Neural progenitor cell (in vitro differentiated cells): Measurements from ENCODE around the gene TSPAN32. TPM values are rescaled to one million over a fixed set of nuclear protein-coding genes. Genes with fewer than 3 reads are reported as not detected.

Source experiments
- DNase-seq: peaks from one replicate; pipeline ENCODE4 v3.0.0-alpha.2; 2016; ENCODE audit warnings: low spot score
- H2AFZ ChIP-seq: fragments of 200-600 bp; sonication (generic); replicated peaks from 2 replicates; pipeline ENCODE4 v1.6.1; 2016; ENCODE audit warnings: antibody characterized with exemption
- H3F3A ChIP-seq: fragments of 200-600 bp; sonication (generic); 2 replicates; pipeline ENCODE4 v1.6.1; 2016; ENCODE audit warnings: antibody characterized with exemption, low read depth
- H3K27ac ChIP-seq: fragments of 200-600 bp; sonication (generic); 2 replicates; pipeline ENCODE4 v1.5.1; 2016; ENCODE audit warnings: mild to moderate bottlenecking
- H3K27me3 ChIP-seq: fragments of 200-600 bp; sonication (generic); 2 replicates; pipeline ENCODE4 v1.6.1; 2016; ENCODE audit warnings: mild to moderate bottlenecking, moderate library complexity
- H3K36me3 ChIP-seq: fragments of 200-600 bp; sonication (generic); 2 replicates; pipeline ENCODE4 v1.5.1; 2016
- H3K4me1 ChIP-seq: fragments of 200-600 bp; sonication (generic); 2 replicates; pipeline ENCODE4 v1.6.1; 2016; ENCODE audit warnings: mixed run types
- H3K4me2 ChIP-seq: fragments of 200-600 bp; sonication (generic); 2 replicates; pipeline ENCODE4 v1.6.1; 2016
- H3K4me3 ChIP-seq: fragments of 200-600 bp; sonication (generic); 2 replicates; pipeline ENCODE4 v1.5.1; 2016
- H3K79me2 ChIP-seq: fragments of 200-600 bp; sonication (generic); 2 replicates; pipeline ENCODE4 v1.6.1; 2016; ENCODE audit warnings: low read depth
- H3K9ac ChIP-seq: fragments of 200-600 bp; sonication (generic); 2 replicates; pipeline ENCODE4 v1.6.1; 2016
- H3K9me3 ChIP-seq: fragments of 200-600 bp; sonication (generic); 2 replicates; pipeline ENCODE4 v1.5.1; 2016; ENCODE audit warnings: low read depth
- H4K20me1 ChIP-seq: fragments of 200-600 bp; sonication (generic); 2 replicates; pipeline ENCODE4 v1.6.1; 2016; ENCODE audit warnings: low read depth
- H3K27ac Mint-ChIP-seq: 3 replicates; pipeline ENCODE4 v1.8.0; 2021; ENCODE audit warnings: mixed read lengths
- H3K27me3 Mint-ChIP-seq: 2 replicates; pipeline ENCODE4 v1.8.0; 2022; ENCODE audit warnings: low read depth, mild to moderate bottlenecking, inconsistent platforms, moderate library complexity, mixed read lengths; ENCODE audit not compliant: insufficient read depth
- H3K36me3 Mint-ChIP-seq: 3 replicates; pipeline ENCODE4 v1.8.0; 2021; ENCODE audit warnings: mixed read lengths
- H3K4me1 Mint-ChIP-seq: 3 replicates; pipeline ENCODE4 v1.8.0; 2021; ENCODE audit warnings: mixed read lengths
- H3K4me3 Mint-ChIP-seq: 3 replicates; pipeline ENCODE4 v1.8.0; 2021; ENCODE audit warnings: mild to moderate bottlenecking, moderate library complexity, mixed read lengths
- H3K9me3 Mint-ChIP-seq: 3 replicates; pipeline ENCODE4 v1.8.0; 2020; ENCODE audit warnings: mixed read lengths
- EZH2 ChIP-seq: fragments of 200-600 bp; sonication (generic); IDR thresholded peaks from 2 replicates; pipeline ENCODE4 v1.6.1; 2017; ENCODE audit warnings: antibody characterized with exemption, mild to moderate bottlenecking, moderate library complexity
- EZH2phosphoT487 ChIP-seq: fragments of 200-600 bp; sonication (generic); IDR thresholded peaks from 2 replicates; pipeline ENCODE4 v1.6.1; 2017; ENCODE audit warnings: antibody characterized with exemption
- total RNA-seq: library from RNA; depleted of rRNA; stranded (reverse); fragments of >200 nt; gene quantifications from 2 replicates; pipeline ENCODE4 v1.2.3, GENCODE V29; 2015; ENCODE audit warnings: low replicate concordance
- TF ChIP-seq, protein P1 (sequence below): fragments of 200-600 bp; sonication (generic); IDR thresholded peaks from 2 replicates; pipeline ENCODE4 v1.5.1; 2017; ENCODE audit warnings: antibody characterized with exemption, mild to moderate bottlenecking

TSPAN32 gene
- total RNA-seq, 1 donor from 2014 or later: not detected

GRCh38 chr11:2316963-2317244 is 15.1 kb downstream of the TSPAN32 start:
- H3K27ac Mint-ChIP-seq: peak overlapping the region; percentile 13

GRCh38 chr11:2317354-2318050 is 15.7 kb downstream of the TSPAN32 start:
- H3K4me3 ChIP-seq: no peak overlapping the region
- H4K20me1 ChIP-seq: no peaks in the 10 kb centered on the region
- no peaks in the 10 kb centered on the region for H3K79me2 ChIP-seq
- no peak for DNase-seq
- Mint-ChIP-seq H3K4me3 (no peak overlapping the region), H3K36me3 (no peaks in the 10 kb centered on the region), H3K27me3 (no peaks in the 10 kb centered on the region), H3K9me3 (peaks cover 6% of the 10 kb centered on the region), H3K27ac (peak overlapping the region; percentile 13), H3K4me1 (no peaks in the 10 kb centered on the region)
- H3F3A ChIP-seq: no peaks in the 10 kb centered on the region
- H3K27ac ChIP-seq: no peak overlapping the region
- H2AFZ ChIP-seq: no peak overlapping the region
- H3K4me2 ChIP-seq: no peak overlapping the region
- H3K9me3 ChIP-seq: no peaks in the 10 kb centered on the region
- H3K9ac ChIP-seq: no peak overlapping the region
- H3K4me1 ChIP-seq: no peaks in the 10 kb centered on the region
- H3K27me3 ChIP-seq: no peaks in the 10 kb centered on the region
- TF ChIP-seq EZH2 (no peak), EZH2phosphoT487 (no peak)
- TF ChIP-seq, protein P1, sequence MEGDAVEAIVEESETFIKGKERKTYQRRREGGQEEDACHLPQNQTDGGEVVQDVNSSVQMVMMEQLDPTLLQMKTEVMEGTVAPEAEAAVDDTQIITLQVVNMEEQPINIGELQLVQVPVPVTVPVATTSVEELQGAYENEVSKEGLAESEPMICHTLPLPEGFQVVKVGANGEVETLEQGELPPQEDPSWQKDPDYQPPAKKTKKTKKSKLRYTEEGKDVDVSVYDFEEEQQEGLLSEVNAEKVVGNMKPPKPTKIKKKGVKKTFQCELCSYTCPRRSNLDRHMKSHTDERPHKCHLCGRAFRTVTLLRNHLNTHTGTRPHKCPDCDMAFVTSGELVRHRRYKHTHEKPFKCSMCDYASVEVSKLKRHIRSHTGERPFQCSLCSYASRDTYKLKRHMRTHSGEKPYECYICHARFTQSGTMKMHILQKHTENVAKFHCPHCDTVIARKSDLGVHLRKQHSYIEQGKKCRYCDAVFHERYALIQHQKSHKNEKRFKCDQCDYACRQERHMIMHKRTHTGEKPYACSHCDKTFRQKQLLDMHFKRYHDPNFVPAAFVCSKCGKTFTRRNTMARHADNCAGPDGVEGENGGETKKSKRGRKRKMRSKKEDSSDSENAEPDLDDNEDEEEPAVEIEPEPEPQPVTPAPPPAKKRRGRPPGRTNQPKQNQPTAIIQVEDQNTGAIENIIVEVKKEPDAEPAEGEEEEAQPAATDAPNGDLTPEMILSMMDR: no peak
- no peaks in the 10 kb centered on the region for H3K36me3 ChIP-seq

More at GRCh38 chr11:2316963-2317244, 15.1 kb downstream of the TSPAN32 start:
- H3K4me2 ChIP-seq: no peak overlapping the region
- no peaks in the 10 kb centered on the region for H3K9me3 ChIP-seq
- no peaks in the 10 kb centered on the region for H4K20me1 ChIP-seq
- Mint-ChIP-seq H3K9me3 (peaks cover under 1% of the 10 kb centered on the region), H3K4me1 (no peaks in the 10 kb centered on the region), H3K36me3 (no peaks in the 10 kb centered on the region), H3K4me3 (no peak overlapping the region), H3K27me3 (no peaks in the 10 kb centered on the region)
- no peaks in the 10 kb centered on the region for H3K36me3 ChIP-seq
- no peak overlapping the region for H3K27ac ChIP-seq
- no peaks in the 10 kb centered on the region for H3K79me2 ChIP-seq
- no peak for TF ChIP-seq EZH2phosphoT487
- H2AFZ ChIP-seq: no peak overlapping the region
- no peaks in the 10 kb centered on the region for H3F3A ChIP-seq
- H3K4me3 ChIP-seq: no peak overlapping the region
- no peak overlapping the region for H3K9ac ChIP-seq
- no peaks in the 10 kb centered on the region for H3K27me3 ChIP-seq
- no peak for DNase-seq
- H3K4me1 ChIP-seq: no peaks in the 10 kb centered on the region

DNA sequence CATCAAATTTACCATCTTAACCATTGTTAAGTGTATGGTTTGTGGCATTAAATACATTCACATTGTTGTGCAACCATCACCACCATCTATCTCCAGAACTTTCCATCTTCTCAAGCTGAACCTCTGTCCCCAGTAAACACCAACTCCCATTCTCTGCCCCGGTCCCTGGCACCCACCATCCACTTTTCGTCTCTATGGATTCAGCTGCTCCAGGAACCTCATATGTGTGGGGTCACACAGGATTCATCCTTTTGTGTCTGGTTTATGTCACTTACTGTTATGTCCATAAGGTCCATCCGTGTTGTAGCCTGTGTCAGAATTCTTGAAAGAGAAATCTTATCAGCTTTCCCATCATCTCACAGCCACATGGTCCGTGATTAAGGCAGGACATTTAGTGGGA is 16.3 kb downstream of the TSPAN32 start:
- H3K27me3 Mint-ChIP-seq: no peaks in the 10 kb centered on the region
- no peaks in the 10 kb centered on the region for H3K79me2 ChIP-seq
- peaks cover 11% of the 10 kb centered on the region for H3K9me3 Mint-ChIP-seq
- H3K4me1 Mint-ChIP-seq: no peaks in the 10 kb centered on the region
- H3K27ac Mint-ChIP-seq: no peak overlapping the region
- H3K27ac ChIP-seq: no peak overlapping the region
- no peak overlapping the region for H3K4me3 ChIP-seq
- H2AFZ ChIP-seq: no peak overlapping the region
- DNase-seq: no peak
- no peaks in the 10 kb centered on the region for H3K36me3 ChIP-seq
- no peaks in the 10 kb centered on the region for H3K9me3 ChIP-seq
- no peak for TF ChIP-seq EZH2phosphoT487
- TF ChIP-seq EZH2: no peak
- TF ChIP-seq, protein P1: no peak
- no peaks in the 10 kb centered on the region for H3F3A ChIP-seq
- H4K20me1 ChIP-seq: no peaks in the 10 kb centered on the region
- H3K36me3 Mint-ChIP-seq: no peaks in the 10 kb centered on the region
- no peaks in the 10 kb centered on the region for H3K27me3 ChIP-seq
- no peak overlapping the region for H3K9ac ChIP-seq
- H3K4me3 Mint-ChIP-seq: no peak overlapping the region
- no peaks in the 10 kb centered on the region for H3K4me1 ChIP-seq
- no peak overlapping the region for H3K4me2 ChIP-seq

DNA sequence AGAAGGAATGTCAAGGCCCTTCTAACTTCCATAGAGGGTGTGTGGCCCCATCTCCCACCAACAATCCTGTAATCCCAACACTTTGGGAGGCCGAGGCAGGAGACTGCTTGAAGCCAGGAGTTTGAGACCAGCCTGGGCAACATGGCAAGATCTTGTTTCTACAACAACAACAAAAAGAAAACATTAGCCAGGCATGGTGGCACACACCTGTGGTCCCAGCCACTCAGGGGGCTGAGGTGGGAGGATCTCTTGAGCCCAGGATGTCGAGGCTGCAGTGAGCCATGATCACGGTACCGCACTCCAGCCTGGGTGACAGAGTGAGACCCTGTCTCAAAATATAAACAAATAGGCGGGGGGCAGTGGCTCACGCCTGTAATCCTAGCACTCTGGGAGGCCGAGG is 16.9 kb downstream of the TSPAN32 start:
- H3K4me1 Mint-ChIP-seq: no peaks in the 10 kb centered on the region
- H3K36me3 Mint-ChIP-seq: no peaks in the 10 kb centered on the region
- Histone ChIP-seq H3K9me3 (no peaks in the 10 kb centered on the region), H3K36me3 (no peaks in the 10 kb centered on the region), H2AFZ (no peak overlapping the region), H3K27me3 (no peaks in the 10 kb centered on the region), H3K4me1 (no peaks in the 10 kb centered on the region), H3K79me2 (no peaks in the 10 kb centered on the region), H3K9ac (no peak overlapping the region), H3K4me3 (no peak overlapping the region), H3K4me2 (no peak overlapping the region), H3F3A (no peaks in the 10 kb centered on the region), H3K27ac (no peak overlapping the region), H4K20me1 (no peaks in the 10 kb centered on the region)
- DNase-seq: no peak
- no peak overlapping the region for H3K27ac Mint-ChIP-seq
- H3K9me3 Mint-ChIP-seq: peaks cover 11% of the 10 kb centered on the region
- TF ChIP-seq EZH2 (no peak), EZH2phosphoT487 (no peak)
- TF ChIP-seq, protein P1: no peak
- no peak overlapping the region for H3K4me3 Mint-ChIP-seq
- H3K27me3 Mint-ChIP-seq: no peaks in the 10 kb centered on the region
